ENCODE data around the gene COG5. TPM values are rescaled to one million over a fixed set of nuclear protein-coding genes. Genes with fewer than 3 reads are reported as not detected.

Gene COG5
- total RNA-seq, 2 donors from 2014 or later, result 41.8 to 50.2 TPM

DNA sequence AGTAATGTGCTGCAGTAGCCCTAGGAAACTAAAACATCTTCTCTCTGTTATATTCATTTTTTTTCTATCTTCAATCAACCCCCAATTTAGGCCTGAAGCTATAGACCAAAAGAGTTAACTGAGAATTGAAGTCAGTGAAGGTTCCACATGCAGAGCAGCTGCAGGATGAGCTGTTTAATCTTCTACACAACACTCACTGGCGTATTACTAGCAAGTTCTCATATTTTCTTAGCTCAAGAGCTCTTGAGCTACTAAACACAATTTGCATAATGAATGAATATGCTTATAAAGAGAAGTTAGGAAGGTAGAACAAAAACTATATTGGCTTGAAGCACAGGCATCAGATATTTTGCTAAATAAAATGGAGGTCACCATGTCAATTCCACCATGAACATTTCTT, 135.1 kb downstream of the COG5 start:
- DNase-seq (ENCODE audit: low spot score), result no peak
- intact Hi-C loops (cut with DNase I), result no loop called here

DNA sequence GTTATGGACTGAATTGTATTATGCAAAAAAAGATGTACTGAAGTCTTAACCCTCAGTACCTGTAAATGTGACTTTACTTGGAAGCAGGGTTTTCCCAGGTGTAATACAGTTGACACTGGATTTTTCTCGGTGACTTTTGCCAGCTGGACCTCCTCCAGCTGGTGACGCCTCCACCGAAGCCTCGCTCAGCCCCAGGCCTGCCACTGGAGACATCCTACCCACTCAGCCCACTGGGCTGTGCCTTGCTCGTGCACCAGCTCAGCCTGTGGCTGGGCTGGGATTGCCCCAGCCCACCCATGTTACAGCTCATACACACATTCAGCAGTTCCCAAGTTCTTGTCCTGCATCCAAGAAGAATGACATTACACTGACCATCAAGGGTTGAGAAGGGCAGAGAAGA, 136.3 kb downstream of the COG5 start:
- intact Hi-C loops (cut with DNase I), result no loop called here

DNA sequence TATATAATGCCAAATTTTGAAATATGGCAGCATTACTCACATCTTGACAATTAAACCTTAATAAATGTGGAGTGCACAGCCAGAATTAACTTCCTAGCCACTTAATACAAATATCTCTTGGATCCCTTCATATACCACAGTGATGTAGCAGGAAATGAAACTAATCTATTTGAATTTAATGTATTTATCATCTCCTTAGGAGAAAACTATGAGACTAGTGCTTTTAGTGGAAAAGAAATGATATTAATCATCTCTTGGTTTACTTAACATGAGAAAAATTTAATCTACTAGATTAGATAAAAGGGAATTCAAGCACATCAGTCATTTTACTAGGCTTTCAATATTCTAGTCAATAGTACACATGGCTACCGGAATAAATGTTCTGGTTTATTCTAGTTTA, 149.5 kb downstream of the COG5 start:
- DNase-seq (ENCODE audit: low spot score), result no peak
- intact Hi-C loops (cut with DNase I), result no loop called here

More for the DNA sequence above, 136.3 kb downstream of the COG5 start:
- no peak for DNase-seq (ENCODE audit: low spot score)

DNA sequence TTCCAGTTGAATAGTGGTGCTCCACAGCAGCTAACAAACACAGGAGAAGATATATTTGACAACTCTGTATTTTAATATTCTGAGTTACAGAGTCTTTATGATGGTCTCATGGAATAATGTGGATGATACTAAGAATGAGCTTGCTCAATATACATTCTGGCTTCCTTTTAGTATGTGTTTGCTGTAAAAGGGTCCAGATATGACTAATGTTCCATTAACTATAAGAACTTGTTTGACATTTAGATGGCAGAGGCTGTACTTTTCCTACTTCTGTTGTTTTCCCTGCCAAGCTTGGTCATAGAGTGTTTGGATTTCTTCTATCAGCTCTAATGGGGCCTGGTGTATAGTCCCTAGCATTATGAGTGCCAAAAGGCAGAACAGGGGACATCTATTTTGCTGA, 155.4 kb downstream of the COG5 start:
- intact Hi-C loops (cut with DNase I), result no loop called here
- no peak for DNase-seq (ENCODE audit: low spot score)

DNA sequence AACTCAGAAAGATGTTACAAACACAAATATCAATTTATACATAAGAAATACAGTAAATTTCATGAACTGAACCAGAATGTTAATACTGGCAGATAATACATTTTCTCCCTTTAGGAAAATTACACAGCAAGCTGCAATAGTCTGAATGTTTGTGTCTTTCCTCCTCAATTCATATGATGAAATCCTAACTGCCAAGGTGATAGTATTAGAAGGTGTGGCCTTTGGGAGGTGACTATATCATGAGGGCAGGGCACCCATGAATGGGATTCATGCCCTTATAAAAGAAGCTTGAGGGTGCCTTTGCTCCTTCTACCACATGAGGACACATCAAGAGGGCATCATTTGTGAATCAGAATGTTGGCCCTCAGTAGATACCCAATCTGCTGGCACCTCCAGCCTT, 158.2 kb downstream of the COG5 start:
- DNase-seq (ENCODE audit: low spot score), result no peak
- intact Hi-C loops (cut with DNase I), result no loop called here

DNA sequence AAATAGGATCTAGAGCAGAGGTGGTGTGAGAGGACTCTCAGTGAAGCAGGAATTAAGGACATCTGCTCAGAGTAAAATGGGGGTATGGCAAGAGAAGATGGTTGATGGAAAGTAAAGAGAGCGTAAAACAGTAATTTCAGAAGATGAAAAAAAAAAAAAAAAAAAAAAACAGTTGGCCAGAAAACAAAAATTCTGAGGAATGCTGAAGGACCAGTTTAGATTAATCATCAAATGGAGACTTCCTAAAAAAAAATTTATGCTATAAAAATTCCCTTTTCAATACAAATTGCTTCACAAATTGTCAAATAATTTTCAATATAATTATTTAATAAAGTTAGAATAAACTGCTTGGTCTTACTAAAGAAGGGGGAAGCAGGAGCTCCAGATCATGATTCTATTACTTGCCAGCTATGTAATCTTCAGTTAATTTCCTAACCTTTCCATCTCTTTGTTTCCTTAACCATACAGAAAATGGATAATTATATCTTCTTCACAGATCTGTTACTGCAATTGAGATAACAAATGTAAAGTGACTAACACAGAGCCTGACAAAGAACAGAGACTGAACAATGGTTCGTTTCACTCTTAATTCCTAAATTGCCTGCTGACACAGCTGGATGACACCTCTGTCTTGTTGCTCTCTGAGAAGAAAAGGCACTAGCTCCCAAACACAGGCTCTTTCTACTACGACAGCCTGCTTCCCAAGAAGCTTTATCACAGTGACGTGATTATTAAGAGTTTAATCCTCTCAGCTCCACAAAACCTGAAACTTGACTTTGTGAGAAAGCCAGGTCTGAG, 158.8 kb downstream of the COG5 start:
- no peak for DNase-seq (ENCODE audit: low spot score)
- intact Hi-C loops (cut with DNase I), result no loop called here

DNA sequence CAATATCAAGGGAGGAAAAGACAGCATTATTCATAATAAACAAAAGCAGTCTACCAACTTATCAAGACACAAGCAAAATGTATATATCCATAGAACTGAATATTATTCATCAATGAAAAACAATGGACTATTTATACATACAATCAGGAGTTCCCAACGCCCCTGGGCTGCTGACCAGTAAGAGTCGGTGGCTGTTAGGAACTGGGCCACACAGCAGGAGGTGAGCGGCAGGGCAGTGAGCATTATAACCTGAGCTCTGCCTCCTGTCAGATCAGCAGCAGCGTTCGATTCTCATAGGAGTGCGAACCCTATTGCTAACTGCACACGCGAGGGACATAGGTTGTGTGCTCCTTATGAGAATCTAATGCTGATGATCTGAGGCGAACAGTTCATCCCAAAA, 165.6 kb downstream of the COG5 start:
- intact Hi-C loops (cut with DNase I), result no loop called here
- no peak for DNase-seq (ENCODE audit: low spot score)

DNA sequence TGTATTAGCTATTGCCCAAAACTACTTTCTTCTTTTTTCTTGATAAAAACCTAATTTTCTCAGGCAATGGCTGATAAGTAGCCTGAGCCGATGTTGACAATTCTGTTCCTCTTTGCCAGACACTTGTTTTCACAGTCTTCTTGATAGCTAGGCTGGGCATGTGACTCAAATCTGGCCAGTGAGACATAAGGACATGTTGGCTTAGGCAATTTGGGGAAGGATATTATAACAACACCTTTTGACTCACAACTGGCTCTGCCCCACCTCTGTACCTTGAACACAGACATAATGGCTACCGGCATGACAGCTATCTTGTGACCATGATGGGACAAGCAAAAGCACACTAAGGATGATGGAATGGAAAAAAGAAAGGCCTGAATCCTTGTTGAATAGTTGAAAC, 166.7 kb downstream of the COG5 start:
- no peak for DNase-seq (ENCODE audit: low spot score)
- intact Hi-C loops (cut with DNase I), result no loop called here

DNA sequence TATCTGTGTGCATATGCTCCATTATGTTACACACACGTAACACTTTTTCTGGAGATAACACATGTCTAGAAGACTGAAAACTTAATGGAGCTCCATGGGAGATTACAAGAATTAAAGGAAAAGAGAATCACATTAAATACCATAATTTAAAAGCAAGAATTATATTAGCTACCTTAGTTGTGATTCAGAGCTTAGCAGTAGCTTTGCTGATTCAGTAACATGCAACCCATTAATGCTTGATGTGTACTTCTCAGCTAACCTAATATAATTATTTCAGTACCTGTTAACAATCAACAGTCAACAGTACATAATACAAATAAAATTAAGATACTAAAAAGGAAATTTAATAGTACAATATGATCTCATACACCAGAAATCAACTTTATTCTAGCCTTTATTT, 167.6 kb downstream of the COG5 start:
- intact Hi-C loops (cut with DNase I), result no loop called here
- no peak for DNase-seq (ENCODE audit: low spot score)

DNA sequence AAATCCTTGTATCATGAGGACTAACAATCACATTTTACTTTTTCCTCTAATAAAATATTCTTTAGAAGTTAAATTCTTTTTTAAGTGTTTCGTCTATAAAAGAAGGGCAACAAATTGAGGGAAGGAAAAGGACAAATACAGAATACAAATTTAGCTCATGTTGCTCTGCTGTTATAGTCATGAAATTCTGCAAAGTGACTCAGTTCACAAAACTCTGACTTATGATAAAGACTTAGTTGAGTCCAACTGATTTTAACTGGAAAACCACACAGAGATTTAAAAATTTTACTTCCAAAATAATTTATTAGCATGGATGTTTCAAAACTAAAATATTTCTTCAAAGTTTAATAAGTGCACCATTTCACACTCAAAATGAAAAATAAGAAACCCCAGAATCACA, 168.9 kb downstream of the COG5 start:
- intact Hi-C loops (cut with DNase I), result no loop called here
- no peak for DNase-seq (ENCODE audit: low spot score)

DNA sequence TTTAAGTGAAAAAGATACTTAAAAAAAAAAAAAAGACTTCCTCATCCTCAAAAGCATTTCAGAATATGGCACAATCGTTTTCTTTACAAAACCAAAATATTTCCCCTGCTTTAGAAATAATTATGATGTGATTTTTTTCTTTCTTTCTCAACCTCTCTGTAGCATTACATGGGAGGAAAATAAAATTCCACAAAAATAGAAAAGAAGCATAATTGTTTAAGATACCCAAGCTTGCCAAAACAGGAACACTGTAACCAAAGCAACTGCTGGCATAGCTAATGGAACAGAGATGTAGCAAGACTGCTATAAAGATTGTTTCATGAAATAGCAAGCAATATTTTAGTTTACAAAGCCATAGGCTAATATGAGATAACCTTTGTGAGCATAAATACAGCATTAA, 169.4 kb downstream of the COG5 start:
- no peak for DNase-seq (ENCODE audit: low spot score)
- intact Hi-C loops (cut with DNase I), result no loop called here

DNA sequence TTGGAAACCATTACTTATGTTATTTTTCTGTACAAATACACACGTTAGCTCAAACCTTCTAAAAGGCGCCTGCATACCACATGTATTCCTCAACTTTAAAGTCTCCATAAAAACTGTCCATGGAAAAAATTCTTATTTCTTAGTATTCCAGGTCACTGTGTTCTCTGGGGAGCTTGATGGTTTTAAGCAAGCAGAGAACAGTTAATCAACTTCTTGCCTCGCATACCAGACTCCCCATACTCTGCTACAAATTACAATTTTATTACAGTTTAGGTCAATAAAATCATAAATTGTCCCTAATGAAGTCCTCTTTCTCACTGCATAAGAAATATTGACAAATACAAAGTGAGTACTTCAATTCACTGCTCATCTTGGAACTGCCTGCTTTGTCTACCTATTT, 170.9 kb downstream of the COG5 start:
- intact Hi-C loops (cut with DNase I), result no loop called here

DNA sequence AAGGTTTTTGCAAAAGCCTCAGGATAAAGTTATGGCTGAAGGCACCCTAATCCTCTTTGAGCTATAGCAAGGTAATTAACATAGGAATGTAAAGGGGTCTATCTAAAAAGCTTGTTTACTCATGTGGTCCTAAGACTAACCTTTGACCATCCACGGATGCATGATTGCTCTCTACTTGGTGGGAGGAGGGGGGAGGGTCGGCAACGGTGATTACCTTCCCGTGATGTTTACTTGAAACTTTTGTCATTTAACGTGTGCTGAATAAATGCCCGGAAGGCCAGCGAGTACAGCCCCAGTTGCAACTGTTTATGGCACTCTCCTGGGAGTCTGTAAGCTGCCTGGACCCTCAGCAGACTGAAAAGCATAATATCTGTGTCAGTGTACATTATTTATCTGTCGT, 172.8 kb downstream of the COG5 start:
- intact Hi-C loops (cut with DNase I), result no loop called here
- no peak for DNase-seq (ENCODE audit: low spot score)

More for the DNA sequence above, 170.9 kb downstream of the COG5 start:
- no peak for DNase-seq (ENCODE audit: low spot score)

DNA sequence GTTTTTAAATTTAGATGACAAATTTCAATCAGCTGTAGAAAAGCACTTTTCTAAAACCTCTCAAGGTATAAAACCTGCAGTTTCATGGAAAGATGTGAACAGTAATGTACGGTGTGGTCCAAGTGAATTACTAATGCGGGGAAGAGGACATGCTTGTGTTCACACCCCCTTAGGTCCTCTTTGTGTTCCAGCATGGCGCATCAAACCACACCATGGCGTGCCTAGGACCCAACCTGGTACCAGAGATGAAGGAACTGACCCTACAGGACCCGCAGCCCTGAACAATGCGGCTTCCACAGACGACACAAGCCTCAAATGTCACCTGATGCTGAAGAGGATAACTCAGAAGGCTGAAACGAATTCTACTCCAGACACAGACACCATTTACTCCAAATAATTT, 175.1 kb downstream of the COG5 start:
- DNase-seq (ENCODE audit: low spot score), result no peak
- intact Hi-C loops (cut with DNase I), result no loop called here

DNA sequence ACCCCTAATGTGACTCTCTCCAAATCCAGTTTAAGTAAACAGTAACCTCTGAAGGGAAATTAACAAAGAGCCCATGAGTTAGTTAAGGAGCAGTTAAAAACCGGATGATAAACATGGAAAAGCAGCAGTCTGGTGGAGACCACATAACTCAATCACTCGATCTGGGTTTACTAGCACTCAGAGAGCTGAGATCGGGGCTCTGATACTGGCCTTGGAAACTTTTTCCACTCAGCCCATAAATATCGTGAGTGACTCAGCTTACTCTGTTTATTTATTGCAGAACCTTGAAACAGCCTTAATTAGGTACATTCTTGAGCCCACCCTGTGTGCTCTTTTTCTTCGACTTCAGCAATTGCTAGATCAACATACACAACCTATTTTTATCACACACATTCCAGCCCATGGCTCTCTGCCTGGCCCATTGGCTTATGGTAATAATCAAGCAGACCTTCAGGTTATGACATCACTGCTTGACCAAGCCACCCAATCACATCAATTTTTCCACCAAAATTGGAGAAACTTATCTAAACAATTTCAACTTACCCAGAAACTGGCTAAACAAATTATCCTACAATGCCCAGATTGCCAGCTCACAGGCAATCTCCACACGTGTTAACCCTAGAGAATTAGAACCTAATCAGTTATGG, 176.0 kb downstream of the COG5 start:
- intact Hi-C loops (cut with DNase I), result no loop called here
- no peak for DNase-seq (ENCODE audit: low spot score)

DNA sequence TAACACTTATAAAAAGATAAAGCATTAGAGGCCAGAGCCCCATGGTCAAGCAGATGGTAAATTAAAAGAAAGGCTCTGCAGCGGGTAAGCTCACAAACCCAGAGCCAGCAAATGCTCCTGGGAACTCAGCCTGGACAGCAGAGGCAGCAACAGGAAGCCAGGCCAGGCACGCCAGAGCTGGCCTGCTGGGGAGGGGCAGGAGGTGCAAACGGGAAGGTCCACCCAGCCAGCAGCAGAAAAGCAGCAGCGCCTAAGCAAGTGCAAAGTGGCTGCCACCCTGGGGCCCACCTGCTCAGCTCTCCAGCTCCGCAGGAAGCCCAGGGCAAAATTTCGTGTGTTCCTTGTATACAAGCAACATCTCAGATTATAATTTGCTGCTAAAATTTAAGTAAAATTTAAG, 176.6 kb downstream of the COG5 start:
- DNase-seq (ENCODE audit: low spot score), result peak; percentile 80
- intact Hi-C loops (cut with DNase I), result no loop called here

DNA sequence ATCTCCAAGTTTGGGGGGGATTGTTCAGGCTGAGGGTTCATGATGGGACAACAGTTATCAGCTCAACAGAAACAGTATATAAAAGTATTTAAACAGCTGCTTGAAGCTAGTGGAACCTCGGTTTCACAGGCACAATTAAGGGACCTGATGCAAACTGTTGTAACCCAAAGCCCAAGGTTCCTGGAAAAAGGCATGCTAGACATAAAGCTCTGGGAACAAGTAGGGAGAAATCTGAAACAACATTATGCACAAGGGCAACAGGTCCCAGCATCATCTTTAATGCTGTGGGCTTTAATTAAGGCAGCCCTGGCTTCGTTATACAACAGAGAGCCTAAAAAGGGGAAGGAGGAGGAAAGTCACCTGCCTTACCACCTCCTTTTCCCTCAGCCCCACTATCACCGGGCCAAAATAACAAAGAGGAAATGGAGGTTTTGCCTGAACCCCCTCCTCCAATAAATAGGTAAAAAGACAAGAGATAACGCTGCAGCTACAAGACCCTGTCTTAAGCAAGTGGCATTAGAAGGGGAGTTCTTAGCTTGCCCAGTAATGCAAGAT, 177.1 kb downstream of the COG5 start:
- no peak for DNase-seq (ENCODE audit: low spot score)
- intact Hi-C loops (cut with DNase I), result no loop called here

DNA sequence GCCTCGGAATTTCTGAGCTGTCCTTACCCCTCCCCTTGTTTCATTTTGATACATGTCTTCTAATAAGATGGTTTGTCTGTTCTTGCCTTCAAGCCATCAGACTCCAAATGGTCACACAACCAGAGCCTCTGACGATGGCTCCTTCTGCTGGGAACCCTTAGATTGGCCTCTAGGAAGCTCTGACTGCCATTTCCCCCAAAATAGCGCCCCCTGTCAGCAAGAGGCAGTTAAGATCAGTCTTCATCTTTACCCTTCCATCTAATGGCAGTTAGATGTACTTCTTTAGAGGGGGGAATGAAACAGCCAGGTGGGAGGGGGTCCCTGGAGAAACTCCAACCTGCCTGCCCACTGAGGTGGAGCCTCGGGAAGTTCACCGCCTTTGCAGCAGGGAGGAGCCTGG, 179.7 kb downstream of the COG5 start:
- DNase-seq (ENCODE audit: low spot score), result no peak
- intact Hi-C loops (cut with DNase I), result no loop called here

DNA sequence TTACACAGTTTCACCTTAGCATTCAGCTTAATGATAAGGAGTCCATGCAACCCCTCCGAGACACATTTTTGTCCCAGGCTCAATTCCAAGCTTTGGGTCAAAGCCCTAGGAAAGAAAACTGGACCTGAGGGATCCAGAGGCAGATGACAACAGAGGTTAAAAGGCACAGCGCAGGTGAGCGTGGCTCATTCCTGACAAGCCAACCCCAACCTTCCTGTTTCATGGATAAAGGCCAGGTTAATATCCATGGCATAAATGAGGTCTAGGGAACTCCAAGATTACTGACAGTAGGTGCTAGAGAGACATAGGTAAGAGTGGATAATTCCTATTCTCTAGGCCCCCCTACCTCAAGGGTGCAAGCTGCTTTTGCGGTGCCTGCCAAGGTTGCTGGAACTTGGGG, 180.5 kb downstream of the COG5 start:
- no peak for DNase-seq (ENCODE audit: low spot score)
- intact Hi-C loops (cut with DNase I), result no loop called here

DNA sequence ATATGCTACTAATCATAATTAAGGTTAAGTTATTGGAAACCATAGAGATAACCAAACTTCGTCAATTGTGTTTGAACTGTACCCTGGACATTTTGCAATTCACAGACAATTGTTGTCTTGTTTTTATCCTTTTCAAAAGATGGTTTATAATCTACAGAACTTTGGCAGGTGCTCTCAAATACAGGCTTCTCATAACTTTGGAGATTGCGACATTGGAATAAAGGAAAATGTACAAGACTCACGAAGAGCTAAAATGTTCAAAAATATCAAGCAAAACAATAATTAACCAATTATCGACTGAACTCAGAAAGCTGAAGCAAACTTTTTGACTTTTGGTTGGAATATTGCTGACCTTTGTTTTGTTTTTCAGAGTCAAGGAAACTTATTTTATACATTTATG, 182.3 kb downstream of the COG5 start:
- DNase-seq (ENCODE audit: low spot score), result no peak

DNA sequence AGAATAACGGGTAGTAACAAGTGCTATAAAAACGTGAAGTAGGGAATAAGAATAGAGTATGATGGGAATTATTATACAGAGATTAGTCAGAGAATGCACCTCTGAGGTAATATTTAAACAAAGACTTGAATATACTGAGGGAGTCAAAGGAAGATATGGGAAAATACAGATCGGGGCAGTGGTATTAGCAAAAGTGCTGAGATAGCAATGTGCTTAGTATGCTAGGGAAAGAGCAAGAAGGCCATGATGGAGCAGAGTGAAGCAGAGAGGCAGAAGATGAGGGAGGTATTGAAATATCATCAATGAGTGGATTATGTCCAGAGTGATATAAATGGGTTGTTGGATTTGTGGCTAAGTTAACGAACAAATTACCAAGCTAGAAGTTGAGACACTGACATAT, 190.4 kb downstream of the COG5 start:
- intact Hi-C loops (cut with DNase I), result no loop called here
- no peak for DNase-seq (ENCODE audit: low spot score)

More for the DNA sequence above, 182.3 kb downstream of the COG5 start:
- intact Hi-C loops (cut with DNase I), result no loop called here

All from posterior vena cava (tissue), 2 donors.